ENCODE results near the gene ELP4. TPM values are rescaled to one million over a fixed set of nuclear protein-coding genes. Genes with fewer than 3 reads are reported as not detected.

Gene ELP4
- total RNA-seq, 1 experiment from 2014 or later = 19.4 TPM

GRCh38 chr11:31542862-31543261 lies 33.3 kb downstream of the ELP4 start:
- Histone ChIP-seq H2AFZ (ENCODE audit: low read length) (no peak overlapping the region), H3K9me2 (replicated peaks; ENCODE audit: low read length) (no peaks in the 10 kb centered on the region), H3K4me3 (ENCODE audit: low read length) (no peak overlapping the region), H3K4me1 (ENCODE audit: insufficient read depth, low read length) (no peaks in the 10 kb centered on the region), H3K9ac (ENCODE audit: low read length) (no peak overlapping the region), H3K27me3 (ENCODE audit: low read length) (no peaks in the 10 kb centered on the region), H3F3A (ENCODE audit: low read length, unreplicated experiment) (no peaks in the 10 kb centered on the region), H3K4me2 (ENCODE audit: low read length) (no peak overlapping the region), H4K20me1 (ENCODE audit: low read length) (no peaks in the 10 kb centered on the region), H3K9me3 (ENCODE audit: low read length) (no peaks in the 10 kb centered on the region), H3K36me3 (ENCODE audit: low read depth, low read length) (no peaks in the 10 kb centered on the region), H3K79me2 (ENCODE audit: low read length) (no peaks in the 10 kb centered on the region), H3K27ac (ENCODE audit: low read length) (no peak overlapping the region)
- DNase-seq (no peak), ATAC-seq (no peak)
- intact Hi-C loops (cut with micrococcal nuclease) = no loop called here
- ChIA-PET POLR2A (ENCODE audit: unreplicated experiment) (no interaction called here), CTCF (no interaction called here)
- TF ChIP-seq, protein P1, sequence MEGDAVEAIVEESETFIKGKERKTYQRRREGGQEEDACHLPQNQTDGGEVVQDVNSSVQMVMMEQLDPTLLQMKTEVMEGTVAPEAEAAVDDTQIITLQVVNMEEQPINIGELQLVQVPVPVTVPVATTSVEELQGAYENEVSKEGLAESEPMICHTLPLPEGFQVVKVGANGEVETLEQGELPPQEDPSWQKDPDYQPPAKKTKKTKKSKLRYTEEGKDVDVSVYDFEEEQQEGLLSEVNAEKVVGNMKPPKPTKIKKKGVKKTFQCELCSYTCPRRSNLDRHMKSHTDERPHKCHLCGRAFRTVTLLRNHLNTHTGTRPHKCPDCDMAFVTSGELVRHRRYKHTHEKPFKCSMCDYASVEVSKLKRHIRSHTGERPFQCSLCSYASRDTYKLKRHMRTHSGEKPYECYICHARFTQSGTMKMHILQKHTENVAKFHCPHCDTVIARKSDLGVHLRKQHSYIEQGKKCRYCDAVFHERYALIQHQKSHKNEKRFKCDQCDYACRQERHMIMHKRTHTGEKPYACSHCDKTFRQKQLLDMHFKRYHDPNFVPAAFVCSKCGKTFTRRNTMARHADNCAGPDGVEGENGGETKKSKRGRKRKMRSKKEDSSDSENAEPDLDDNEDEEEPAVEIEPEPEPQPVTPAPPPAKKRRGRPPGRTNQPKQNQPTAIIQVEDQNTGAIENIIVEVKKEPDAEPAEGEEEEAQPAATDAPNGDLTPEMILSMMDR (conservative IDR thresholded peaks at IDR 0.05; ENCODE audit: low read depth, low read length) = no peak
- TF ChIP-seq EZH2 (IDR thresholded peaks at IDR 0.05; ENCODE audit: low read length, unreplicated experiment) (no peak), EZH2phosphoT487 (IDR thresholded peaks at IDR 0.05; ENCODE audit: borderline replicate concordance, low read length) (no peak)
- no TSS peak for BruUV-seq (replicated peaks)

- Histone ChIP-seq H3K27me3 (ENCODE audit: low read length) (no peaks in the 10 kb centered on the region), H3F3A (ENCODE audit: low read length, unreplicated experiment) (no peaks in the 10 kb centered on the region), H3K27ac (ENCODE audit: low read length) (no peak overlapping the region), H3K4me1 (ENCODE audit: insufficient read depth, low read length) (no peaks in the 10 kb centered on the region), H3K9ac (ENCODE audit: low read length) (no peak overlapping the region), H3K79me2 (ENCODE audit: low read length) (no peaks in the 10 kb centered on the region), H3K4me3 (ENCODE audit: low read length) (no peak overlapping the region), H2AFZ (ENCODE audit: low read length) (no peak overlapping the region), H3K36me3 (ENCODE audit: low read depth, low read length) (no peaks in the 10 kb centered on the region), H3K4me2 (ENCODE audit: low read length) (no peak overlapping the region), H4K20me1 (ENCODE audit: low read length) (no peaks in the 10 kb centered on the region), H3K9me3 (ENCODE audit: low read length) (no peaks in the 10 kb centered on the region), H3K9me2 (replicated peaks; ENCODE audit: low read length) (no peaks in the 10 kb centered on the region)
- ChIA-PET CTCF (no interaction called here), POLR2A (ENCODE audit: unreplicated experiment) (no interaction called here)
- BruUV-seq (replicated peaks) = no TSS peak
- intact Hi-C loops (cut with micrococcal nuclease) = no loop called here
- TF ChIP-seq EZH2phosphoT487 (IDR thresholded peaks at IDR 0.05; ENCODE audit: borderline replicate concordance, low read length) (no peak), EZH2 (IDR thresholded peaks at IDR 0.05; ENCODE audit: low read length, unreplicated experiment) (no peak)
- DNase-seq (no peak), ATAC-seq (no peak)
These were observed 46.4 kb downstream of the ELP4 start for GRCh38 chr11:31555938-31556337.

- ChIA-PET POLR2A (ENCODE audit: unreplicated experiment) (no interaction called here), CTCF (no interaction called here)
- ATAC-seq (no peak), DNase-seq (no peak)
- H3K9ac ChIP-seq (ENCODE audit: low read length) = no peak overlapping the region
- no peaks in the 10 kb centered on the region for H3K36me3 ChIP-seq (ENCODE audit: low read depth, low read length)
- no peaks in the 10 kb centered on the region for H3K27me3 ChIP-seq (ENCODE audit: low read length)
- no peak overlapping the region for H3K4me3 ChIP-seq (ENCODE audit: low read length)
- no peaks in the 10 kb centered on the region for H3K9me3 ChIP-seq (ENCODE audit: low read length)
- H3K9me2 ChIP-seq (replicated peaks; ENCODE audit: low read length) = no peaks in the 10 kb centered on the region
- H3F3A ChIP-seq (ENCODE audit: low read length, unreplicated experiment) = no peaks in the 10 kb centered on the region
- H2AFZ ChIP-seq (ENCODE audit: low read length) = no peak overlapping the region
- H4K20me1 ChIP-seq (ENCODE audit: low read length) = no peaks in the 10 kb centered on the region
- no peak for TF ChIP-seq EZH2phosphoT487 (IDR thresholded peaks at IDR 0.05; ENCODE audit: borderline replicate concordance, low read length)
- TF ChIP-seq, protein P1 (conservative IDR thresholded peaks at IDR 0.05; ENCODE audit: low read depth, low read length) = no peak
- TF ChIP-seq EZH2 (IDR thresholded peaks at IDR 0.05; ENCODE audit: low read length, unreplicated experiment) = no peak
- H3K79me2 ChIP-seq (ENCODE audit: low read length) = no peaks in the 10 kb centered on the region
- BruUV-seq (replicated peaks) = no TSS peak
- no peak overlapping the region for H3K27ac ChIP-seq (ENCODE audit: low read length)
- H3K4me2 ChIP-seq (ENCODE audit: low read length) = no peak overlapping the region
- intact Hi-C loops (cut with micrococcal nuclease) = no loop called here
- no peaks in the 10 kb centered on the region for H3K4me1 ChIP-seq (ENCODE audit: insufficient read depth, low read length)
These were observed 48.4 kb downstream of the ELP4 start for GRCh38 chr11:31558001-31558400.

Measured in PC-3 (cell line).